ENCODE data around the gene TOM1L2.

TOM1L2 gene

DNA sequence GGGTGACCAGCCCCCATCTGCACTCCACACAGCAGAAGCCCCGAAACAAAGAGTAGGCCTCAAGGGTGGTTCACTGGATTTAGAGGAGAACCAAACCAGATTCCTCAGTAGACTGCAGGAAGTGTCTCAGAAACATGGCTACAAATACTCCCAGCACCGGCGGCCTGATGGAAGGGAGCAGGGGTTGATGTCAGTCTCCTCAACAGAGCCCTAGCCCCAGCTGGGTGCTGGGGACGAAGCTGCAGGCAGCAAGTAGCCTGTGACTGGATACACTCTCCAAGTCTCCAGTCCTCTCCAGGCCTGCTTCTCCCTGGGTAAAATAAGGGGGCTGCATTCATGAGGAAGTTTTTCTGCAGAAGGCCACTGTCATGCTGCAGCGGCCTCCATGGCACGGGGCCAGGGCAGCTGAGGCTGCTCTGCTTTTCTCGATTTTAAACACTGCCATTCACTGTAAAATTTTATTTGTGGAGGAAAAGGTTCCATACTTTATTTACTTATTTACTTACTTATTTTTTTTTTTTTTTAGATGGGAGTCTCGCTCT is 98.7 kb downstream of the TOM1L2 start:
- no peak for DNase-seq (ENCODE audit: low read depth)

GRCh38 chr17:17872547-17873345 is 99.5 kb downstream of the TOM1L2 start:
- no peak for DNase-seq (ENCODE audit: low read depth)

DNA sequence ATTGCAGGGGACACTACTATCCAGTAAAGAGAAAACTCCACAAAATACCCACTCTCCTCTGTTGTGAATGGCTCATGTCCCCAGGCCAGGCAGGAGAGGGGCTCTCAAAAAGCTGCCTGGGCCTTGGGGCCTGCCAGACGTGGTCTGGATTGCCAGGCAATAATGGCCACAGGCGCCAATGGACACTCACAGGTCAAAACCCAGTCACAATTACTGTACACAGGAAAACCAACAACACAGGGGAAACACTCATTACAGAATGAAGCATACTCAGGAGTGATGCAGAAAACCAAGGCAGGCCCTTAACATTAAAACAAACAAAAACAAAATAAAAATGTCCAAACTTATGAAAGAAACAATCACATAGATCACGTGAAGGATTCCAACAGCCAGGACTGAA is 100.3 kb downstream of the TOM1L2 start:
- no peak for DNase-seq (ENCODE audit: low read depth)

DNA sequence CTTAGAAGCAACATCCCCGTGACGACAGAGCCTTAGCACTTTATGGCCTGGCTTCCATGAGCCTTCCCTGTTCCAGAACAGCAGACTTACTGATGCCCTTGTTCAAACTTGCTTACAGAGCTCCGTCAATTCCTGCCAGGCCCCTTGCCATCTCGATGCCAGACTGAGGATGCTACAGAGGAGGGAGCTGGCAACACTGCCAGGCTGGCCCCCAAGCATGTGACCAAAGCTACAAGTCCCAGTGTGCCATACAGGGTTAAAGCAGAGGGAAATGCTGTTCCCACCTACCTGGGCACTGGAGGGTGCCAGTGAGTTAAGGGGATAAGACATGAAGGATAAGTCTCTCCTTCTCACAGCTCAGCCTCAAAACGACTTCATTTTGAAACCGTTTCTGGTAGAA is 102.0 kb downstream of the TOM1L2 start:
- DNase-seq (ENCODE audit: low read depth), result no peak

GRCh38 chr17:17868641-17869522 is 103.3 kb downstream of the TOM1L2 start:
- DNase-seq (ENCODE audit: low read depth), result no peak

DNA sequence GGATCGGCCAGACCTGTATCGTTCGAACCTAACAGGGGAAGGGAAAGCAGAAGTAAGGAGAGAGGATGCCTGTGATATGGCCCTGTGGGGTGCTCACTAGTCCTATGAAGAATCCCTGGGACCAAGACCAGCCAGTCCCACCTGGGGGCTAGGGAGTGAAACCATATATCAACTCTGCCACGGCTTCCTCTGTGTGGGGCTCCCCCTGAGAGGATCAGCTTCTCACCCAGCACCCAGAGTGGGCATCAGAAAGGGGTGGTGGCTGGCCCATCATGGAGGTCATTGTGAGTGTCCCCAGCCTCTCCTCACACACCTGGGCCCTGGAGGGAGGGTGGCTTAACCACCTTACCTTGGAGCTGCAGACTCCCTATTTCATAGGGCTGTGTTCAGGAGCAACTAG is 105.3 kb downstream of the TOM1L2 start:
- no peak for DNase-seq (ENCODE audit: low read depth)

DNA sequence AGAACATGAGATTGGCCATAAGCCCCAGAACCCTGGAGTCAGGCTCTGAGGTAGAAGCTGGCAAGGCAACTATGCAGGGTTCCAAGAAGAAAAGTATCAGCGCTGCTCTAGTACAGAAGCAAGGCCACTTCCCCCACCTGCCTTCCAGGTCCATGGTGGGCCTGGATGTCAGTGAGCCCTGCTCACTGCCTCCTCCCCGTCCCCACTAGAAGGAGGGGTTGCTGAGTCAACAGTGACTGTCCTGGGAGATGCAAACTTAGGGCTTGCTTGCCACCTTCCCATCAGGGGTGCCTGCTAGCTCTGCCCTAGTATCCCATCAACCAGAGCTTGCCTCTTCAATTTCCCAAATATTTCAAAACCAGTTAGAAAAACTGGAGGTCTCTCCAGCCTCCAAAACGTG is 105.8 kb downstream of the TOM1L2 start:
- no peak for DNase-seq (ENCODE audit: low read depth)

GRCh38 chr17:17865035-17865434 is 107.2 kb downstream of the TOM1L2 start:
- DNase-seq (ENCODE audit: low read depth), result no peak

GRCh38 chr17:17860766-17861107 is 111.5 kb downstream of the TOM1L2 start:
- no peak for DNase-seq (ENCODE audit: low read depth)

DNA sequence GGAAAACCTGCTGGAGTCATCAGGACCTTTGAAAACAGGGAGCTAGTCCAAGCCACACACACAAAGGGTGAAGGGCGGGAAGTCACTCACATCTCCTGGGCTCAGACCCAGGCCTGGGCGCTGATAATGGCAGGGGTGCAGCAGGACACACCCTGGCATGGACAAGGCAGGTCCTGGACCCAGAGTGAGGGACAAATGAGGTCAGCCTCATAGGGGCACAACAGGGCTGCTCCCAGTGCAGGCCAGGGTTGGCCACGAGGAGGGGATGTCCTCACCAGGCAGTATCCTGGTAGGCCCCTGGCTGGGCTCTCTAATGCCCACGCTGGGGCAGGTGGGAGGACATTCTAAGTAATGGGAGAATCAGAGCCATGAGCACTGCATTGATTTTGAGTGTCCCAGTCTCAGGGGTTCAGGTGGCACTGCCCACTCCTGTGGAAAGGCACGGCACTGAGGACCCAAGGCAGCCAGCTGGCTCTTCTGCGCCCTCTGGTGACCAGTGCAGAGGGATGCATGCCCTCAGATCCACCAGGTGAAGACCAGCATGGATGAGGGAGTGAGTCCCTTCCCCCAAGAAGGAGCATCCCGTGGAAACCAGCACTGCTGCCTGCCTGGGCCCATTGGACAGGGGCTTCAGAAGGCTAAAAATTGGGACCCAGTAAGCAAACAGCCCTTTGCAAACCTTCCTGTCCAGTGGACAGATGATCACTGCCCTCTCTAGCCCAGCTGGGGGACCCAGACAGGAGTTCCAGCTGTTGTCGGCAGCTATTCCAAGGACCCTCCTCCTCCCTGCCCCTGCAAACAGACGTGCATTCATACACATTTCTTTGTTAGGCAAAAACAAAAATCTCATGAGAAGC is 112.1 kb downstream of the TOM1L2 start:
- no peak for DNase-seq (ENCODE audit: low read depth)

- no peak for DNase-seq (ENCODE audit: low read depth)
These were observed 114.7 kb downstream of the TOM1L2 start for GRCh38 chr17:17857496-17857895.

- no peak for DNase-seq (ENCODE audit: low read depth)
These were observed 115.8 kb downstream of the TOM1L2 start for GRCh38 chr17:17856386-17856785.

GRCh38 chr17:17855976-17856375 is 116.2 kb downstream of the TOM1L2 start:
- DNase-seq (ENCODE audit: low read depth), result no peak

- DNase-seq (ENCODE audit: low read depth), result no peak
These were observed 118.3 kb downstream of the TOM1L2 start for GRCh38 chr17:17853811-17854447.

- DNase-seq (ENCODE audit: low read depth), result no peak
These were observed 119.3 kb downstream of the TOM1L2 start for GRCh38 chr17:17852930-17853329.

DNA sequence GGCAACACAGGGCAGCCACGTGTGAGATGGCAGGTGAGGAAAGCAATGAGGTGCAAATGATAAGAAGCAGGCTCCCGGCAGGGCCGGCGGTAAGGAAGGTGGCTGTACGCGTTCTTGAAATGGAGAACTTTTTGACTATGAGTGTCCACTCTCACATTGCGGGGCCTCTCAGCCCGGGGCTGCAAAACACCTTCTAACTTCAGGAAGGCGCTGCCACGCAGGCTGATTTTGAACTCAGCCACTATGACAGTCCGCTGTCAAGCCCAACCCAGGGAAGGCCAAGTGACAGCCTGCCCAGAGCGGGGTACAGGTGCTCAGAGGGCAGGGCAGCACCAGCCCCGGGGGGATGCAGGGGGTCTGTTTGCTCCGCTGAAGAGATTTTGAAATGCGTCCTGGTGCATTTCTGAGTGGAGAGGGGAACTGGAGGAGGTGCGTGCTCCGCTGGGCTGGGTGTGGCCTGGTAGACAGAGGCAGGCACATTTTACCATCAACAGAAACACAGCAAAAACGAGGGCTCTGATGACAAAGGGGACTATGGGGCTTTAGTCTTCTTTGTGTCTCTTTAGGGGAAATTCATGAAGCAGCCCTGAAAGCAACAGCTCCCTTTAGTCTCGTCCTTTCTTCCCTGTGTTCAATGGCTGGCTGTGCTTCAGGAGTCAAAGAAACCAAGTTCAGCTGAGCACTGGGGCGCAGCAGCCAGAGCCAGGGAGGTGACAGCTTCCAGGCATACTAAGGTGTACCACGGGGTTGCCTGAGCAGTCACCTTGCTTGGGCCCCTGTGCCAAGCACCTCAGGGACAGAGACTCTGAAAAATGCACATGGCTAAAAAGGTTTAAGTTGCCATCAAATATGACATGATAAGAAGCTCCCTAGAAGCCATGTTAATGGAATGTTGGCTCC is 120.8 kb downstream of the TOM1L2 start:
- DNase-seq (ENCODE audit: low read depth), result no peak

DNA sequence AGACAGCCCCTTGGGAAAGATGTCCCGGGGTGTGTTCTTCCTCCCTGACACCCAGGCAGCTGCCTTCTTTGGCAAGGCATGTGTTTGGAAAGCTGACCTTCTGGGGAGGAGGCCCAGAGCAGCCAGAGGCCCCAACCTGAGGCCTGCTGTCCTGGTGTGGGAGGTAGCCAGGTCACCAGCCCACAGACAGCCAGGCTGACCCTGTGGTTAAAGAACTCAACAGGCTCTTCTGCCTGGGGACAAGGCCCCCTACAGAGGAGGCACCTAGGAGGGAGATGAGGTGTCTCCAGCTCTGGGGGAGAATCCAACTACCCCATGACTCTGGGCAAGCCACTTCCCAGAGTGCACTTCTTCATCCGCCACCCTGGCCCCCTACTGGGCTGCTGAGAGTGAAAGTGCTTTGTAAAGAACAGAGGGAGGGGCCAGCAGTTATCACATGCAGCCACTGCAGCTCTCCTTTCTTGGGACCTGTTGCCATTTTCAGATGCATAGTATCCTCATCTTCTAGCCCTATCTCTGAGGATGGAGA is 122.3 kb downstream of the TOM1L2 start:
- DNase-seq (ENCODE audit: low read depth), result no peak

- DNase-seq (ENCODE audit: low read depth), result no peak
These were observed 122.9 kb downstream of the TOM1L2 start for GRCh38 chr17:17849147-17849820.

DNA sequence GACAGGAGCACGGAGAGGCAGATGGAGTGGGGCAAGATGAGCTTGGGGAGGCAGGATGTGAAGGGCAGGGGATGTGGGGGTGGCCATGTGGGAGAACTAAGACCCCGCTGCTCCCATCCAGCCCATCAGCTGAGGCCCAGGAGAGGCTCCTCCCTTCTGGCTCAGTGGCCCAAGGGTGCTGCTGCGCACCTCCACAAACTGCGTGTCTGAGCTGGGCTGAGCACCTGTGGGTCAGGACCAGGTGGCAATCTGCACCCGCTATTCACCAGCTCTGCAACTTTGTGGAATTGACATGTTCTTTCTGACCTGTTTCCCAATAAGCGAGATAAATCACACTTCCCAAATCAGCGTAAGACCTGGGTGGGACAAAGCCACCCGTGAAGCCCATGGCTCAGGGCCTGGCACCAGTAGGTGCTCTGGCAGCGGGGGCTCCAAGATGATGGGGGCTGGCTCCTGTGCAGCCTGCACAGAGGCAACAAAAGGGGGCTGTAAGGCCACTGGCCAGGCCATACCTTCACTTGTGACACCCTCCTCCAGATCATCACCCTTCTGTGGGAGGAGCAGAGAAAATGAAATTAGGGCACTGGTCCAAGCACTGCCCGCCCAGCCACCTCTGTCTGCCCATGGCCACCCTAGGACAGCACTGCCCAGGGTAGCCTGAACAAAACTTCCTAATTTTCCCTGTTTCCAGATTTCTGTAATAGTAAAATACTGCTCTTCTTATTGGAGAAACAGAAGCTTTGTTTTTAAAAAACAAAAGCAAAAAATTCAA is 123.7 kb downstream of the TOM1L2 start:
- DNase-seq (ENCODE audit: low read depth), result no peak

Data from non-pigmented ciliary epithelial cell (primary cell).